ENCODE results near the gene DPH1. TPM values are rescaled to one million over a fixed set of nuclear protein-coding genes. Genes with fewer than 3 reads are reported as not detected.

Gene DPH1
- total and polyA plus RNA-seq, 10 donors = 20.6 to 58.5 (median 42.9) TPM

GRCh38 chr17:2034157-2034556, 4.2 kb downstream of the DPH1 start:
- Histone ChIP-seq H3K9me3 (no peaks in the 10 kb centered on the region), H3K27me3 (replicated peaks in 1 of 7) (peaks cover 0 to 12% (median 0%) of the 10 kb centered on the region in 7 donors), H3K27ac (no peak overlapping the region), H3K4me1 (peaks cover 12 to 55% (median 36%) of the 10 kb centered on the region in 6 donors), H3K36me3 (peaks cover 0 to 63% (median 34%) of the 10 kb centered on the region in 6 donors), H3K4me3 (no peak overlapping the region)
- DNase-seq = no peak
- 67 to 86% (median 76%) methylated on average over 6 to 7 of the region's 7 CpGs for WGBS, 5 donors
- no peak for TF ChIP-seq CTCF (IDR thresholded peaks at IDR 0.05 in 8 of 11, conservative IDR thresholded peaks at IDR 0.05 in 3 of 11)
- no peak for TF ChIP-seq POLR2AphosphoS5 (IDR thresholded peaks at IDR 0.05)
- TF ChIP-seq POLR2A (IDR thresholded peaks at IDR 0.05) = no peak
- intact Hi-C loops (cut with DNase I; ENCODE audit: low total_unique reads) = no loop called here

GRCh38 chr17:2034806-2035540, 5.0 kb downstream of the DPH1 start:
- H3K36me3 ChIP-seq = peaks cover 0 to 68% (median 37%) of the 10 kb centered on the region in 6 donors
- peaks cover 12 to 47% (median 29%) of the 10 kb centered on the region in 6 donors for H3K4me1 ChIP-seq
- no peak overlapping the region for H3K4me3 ChIP-seq
- TF ChIP-seq POLR2AphosphoS5 (IDR thresholded peaks at IDR 0.05) (no peak), POLR2A (IDR thresholded peaks at IDR 0.05) (no peak), CTCF (IDR thresholded peaks at IDR 0.05 in 8 of 11, conservative IDR thresholded peaks at IDR 0.05 in 3 of 11) (no peak)
- no peak for DNase-seq
- intact Hi-C loops (cut with DNase I; ENCODE audit: low total_unique reads) = no loop called here
- H3K27me3 ChIP-seq (replicated peaks in 1 of 7) = peaks cover 0 to 3% (median 0%) of the 10 kb centered on the region in 7 donors
- H3K9me3 ChIP-seq = no peaks in the 10 kb centered on the region
- WGBS, 5 donors = 55 to 72% (median 69%) methylated on average over 5 to 9 of the region's 9 CpGs
- no peak overlapping the region for H3K27ac ChIP-seq

- intact Hi-C loops (cut with DNase I; ENCODE audit: low total_unique reads) = no loop called here
- H3K4me1 ChIP-seq = peaks cover 8 to 43% (median 25%) of the 10 kb centered on the region in 6 donors
- H3K27ac ChIP-seq = no peak overlapping the region
- peak in 1 of 3 donors; percentile 26 for TF ChIP-seq POLR2AphosphoS5 (IDR thresholded peaks at IDR 0.05)
- no peak for TF ChIP-seq CTCF (IDR thresholded peaks at IDR 0.05 in 8 of 11, conservative IDR thresholded peaks at IDR 0.05 in 3 of 11)
- H3K27me3 ChIP-seq (replicated peaks in 1 of 7) = no peaks in the 10 kb centered on the region
- H3K36me3 ChIP-seq = peaks cover 0 to 74% (median 39%) of the 10 kb centered on the region in 6 donors
- H3K9me3 ChIP-seq = no peaks in the 10 kb centered on the region
- 93 to 97% (median 94%) methylated on average over 20 to 29 of the region's 29 CpGs for WGBS, 5 donors
- no peak for DNase-seq
- no peak overlapping the region for H3K4me3 ChIP-seq
These were observed 5.9 kb downstream of the DPH1 start for GRCh38 chr17:2035541-2036488.

Data from spleen (tissue), 11 donors.